NCI-H82 treated with DMSO at 0.1 percent for 48 hours (cell line): Measurements from ENCODE around the gene PPP1R3G.
A peak's percentile ranks its signal among the peaks of the same experiment; 100 is the strongest.
"Not testable (repeated sequence)": the region's sequence is repeated elsewhere in the genome, so short reads cannot be mapped to it uniquely, and the experiment has no call there.

Experiments
- DNase-seq: peaks from one replicate; lab custom pipeline; 2025; ENCODE audit not compliant: unreplicated experiment; lab: John Stamatoyannopoulos, UW

The PPP1R3G gene

DNA sequence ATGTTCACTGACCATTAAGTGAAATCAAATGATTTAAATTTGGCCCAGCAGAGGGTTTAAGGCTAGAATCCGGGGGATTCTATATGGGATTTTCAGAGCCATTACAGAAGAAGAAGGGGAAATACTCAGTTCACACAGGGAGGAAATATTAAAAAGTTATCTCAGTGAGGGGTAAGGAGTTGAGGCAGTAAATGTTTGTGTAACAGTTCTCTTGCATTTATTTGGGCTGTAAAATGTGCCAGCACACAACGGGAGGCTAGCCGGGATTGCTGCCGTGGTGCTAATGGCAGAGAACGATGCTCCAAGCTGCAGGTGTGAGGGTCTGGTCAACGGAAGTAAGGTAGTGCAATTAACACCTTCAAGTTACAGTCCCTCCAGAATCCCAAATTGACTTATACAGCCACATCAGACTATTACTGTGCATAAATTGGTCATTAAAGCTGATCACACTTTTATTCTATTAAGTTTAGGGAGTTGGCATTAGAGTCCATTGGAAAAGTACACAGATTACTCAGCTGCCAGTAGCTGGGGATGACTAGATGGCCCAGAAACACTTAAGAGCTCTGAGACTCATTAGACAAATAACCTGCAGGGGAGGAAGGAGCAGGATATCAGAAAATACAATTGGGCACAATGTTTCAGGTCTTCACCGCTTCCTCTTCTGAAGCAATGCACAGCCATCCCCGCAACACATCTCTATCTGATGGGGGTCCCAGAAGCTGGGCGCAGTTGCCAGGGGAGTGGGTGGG lies 31.3 kb downstream of the PPP1R3G start:
- no peak for DNase-seq

DNA sequence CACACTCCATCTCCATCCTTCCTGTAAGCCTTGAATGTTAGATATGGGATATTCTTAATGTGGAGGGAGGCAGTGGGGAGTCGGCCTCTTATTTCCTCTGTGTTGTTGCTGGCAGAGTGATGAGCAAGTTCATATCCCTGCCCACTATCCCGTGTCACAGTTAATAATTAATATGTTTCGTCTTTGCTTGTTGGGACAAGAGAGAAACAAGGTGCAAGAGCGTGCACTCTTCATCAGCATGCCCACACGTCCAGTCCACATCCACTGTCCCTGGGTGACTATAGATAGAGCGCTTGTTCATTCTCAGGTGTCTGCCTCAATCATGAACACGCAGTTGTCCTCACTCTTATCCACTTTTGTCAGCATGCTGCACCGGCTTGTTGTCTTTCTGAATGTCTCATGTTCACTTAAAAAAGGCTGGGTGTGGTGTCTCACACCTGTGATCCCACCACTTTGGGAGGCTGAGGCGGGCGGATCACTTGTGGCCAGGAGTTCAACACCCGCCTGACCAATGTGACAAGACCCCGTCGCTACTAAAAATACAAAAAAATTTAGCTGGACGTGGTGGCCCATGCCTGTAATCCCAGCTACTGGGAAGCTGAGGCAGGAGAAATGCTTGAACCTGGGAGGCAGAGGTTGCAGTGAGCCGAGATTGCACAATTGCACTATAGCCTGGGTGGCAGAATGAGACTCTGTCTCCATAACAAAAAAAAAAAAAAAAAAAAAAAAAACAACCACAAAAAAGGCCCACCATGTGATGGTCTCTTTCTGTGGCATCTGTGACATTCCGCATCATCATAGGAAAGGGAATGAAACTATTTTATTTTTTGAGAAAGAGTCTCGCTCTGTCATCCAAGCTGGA lies 34.2 kb downstream of the PPP1R3G start:
- DNase-seq, result no peak

DNA sequence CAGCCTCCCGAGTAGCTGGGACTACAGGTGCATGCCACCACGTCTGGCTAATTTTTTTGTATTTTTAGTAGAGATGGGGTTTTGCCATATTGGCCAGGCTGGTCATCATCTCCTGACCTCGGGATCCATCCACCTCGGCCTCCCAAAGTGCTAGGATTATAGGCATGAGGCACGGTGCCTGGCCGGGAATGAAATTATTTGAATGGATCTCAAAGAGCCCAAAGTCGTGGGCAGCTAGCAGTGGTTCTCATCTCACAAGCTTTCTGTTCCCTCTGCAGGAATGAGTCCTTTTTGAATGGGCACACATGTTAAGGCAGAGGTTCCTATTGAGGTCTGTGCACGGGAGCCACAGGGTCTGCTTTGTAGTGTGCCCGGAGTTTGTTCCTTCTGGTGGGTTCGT lies 34.9 kb downstream of the PPP1R3G start:
- no peak for DNase-seq

DNA sequence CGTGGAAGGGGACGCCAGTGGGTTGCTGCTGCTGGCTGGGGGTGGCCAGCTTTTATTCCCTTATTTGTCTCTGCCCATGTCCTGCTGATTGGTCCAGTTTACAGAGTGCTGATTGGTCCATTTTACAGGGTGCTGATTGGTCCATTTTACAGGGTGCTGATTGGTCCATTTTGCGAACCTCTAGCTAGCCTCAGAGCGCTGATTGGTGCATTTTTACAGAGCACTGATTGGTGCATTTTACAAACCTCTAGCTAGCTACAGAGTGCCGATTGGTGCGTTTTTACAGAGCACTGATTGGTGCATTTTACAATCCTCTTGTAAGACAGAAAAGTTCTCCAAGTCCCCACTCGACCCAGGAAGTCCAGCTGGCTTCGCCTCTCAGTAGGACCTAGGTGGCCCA lies 35.4 kb downstream of the PPP1R3G start:
- DNase-seq, result not testable (repeated sequence)

DNA sequence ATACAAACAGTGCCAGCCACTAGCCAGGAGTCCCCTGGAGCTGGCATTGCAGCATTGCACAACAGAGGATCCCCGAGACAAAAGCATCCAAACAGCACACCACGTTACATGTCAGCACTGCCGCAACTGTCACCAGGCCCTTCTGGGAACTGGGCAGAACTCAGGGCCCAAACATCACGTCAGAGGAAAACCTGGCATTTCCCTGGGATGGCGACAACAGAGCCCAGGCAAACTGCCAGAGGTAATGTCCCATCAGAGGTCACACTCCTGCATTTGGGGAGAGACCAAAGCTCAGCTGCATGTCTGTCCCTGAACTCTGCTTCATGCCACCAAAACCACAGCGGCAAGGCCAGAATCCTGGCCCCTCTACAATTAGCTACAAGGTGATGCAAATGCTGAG lies 36.3 kb downstream of the PPP1R3G start:
- DNase-seq, result no peak

DNA sequence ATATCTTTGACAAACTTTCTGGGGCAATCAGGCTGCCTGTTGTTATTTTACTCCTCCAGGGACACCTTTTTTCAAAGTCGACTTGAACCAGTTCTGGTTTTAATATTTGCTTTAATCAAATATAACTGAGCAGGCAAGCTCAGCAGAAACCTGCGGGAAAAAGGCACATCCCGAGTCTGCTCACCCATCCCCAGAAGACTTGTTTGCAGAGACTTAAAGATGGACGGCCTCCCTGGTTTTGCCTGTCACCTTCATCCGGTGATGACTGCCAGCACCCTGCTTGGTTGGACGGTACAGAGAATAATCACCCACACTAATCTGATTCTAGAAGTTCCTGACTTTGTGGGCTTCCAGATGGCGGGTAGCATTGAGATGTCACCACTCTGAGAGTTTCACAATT lies 36.8 kb downstream of the PPP1R3G start:
- DNase-seq, result no peak

DNA sequence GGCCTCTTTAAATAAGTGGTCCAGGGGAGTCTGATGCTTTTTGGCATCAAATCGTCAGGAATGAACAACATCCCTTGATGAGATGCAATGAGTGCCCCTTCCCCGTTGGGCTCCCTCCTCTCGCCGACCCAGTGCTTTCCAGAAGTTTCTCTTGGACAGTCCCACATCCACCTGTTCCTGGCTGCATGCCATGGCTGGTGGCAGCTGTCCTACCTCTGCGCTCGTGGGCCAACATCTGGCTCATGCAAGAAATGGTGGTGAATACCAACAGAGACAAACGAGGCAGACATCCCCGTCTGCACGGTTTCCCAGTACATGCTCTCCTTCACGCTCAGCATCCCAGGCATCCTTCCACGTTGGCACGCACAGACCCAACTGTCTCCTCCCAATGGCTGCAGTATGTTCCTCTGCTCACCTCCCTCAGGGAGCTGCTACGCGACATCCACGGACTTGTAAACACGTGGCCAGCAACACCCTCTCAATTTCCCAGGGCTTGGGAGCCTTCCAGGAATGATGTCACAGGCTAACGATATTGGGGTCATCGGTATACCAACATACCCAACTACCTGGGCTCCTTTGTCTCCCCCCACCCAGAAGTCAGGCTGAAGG lies 37.5 kb downstream of the PPP1R3G start:
- no peak for DNase-seq

DNA sequence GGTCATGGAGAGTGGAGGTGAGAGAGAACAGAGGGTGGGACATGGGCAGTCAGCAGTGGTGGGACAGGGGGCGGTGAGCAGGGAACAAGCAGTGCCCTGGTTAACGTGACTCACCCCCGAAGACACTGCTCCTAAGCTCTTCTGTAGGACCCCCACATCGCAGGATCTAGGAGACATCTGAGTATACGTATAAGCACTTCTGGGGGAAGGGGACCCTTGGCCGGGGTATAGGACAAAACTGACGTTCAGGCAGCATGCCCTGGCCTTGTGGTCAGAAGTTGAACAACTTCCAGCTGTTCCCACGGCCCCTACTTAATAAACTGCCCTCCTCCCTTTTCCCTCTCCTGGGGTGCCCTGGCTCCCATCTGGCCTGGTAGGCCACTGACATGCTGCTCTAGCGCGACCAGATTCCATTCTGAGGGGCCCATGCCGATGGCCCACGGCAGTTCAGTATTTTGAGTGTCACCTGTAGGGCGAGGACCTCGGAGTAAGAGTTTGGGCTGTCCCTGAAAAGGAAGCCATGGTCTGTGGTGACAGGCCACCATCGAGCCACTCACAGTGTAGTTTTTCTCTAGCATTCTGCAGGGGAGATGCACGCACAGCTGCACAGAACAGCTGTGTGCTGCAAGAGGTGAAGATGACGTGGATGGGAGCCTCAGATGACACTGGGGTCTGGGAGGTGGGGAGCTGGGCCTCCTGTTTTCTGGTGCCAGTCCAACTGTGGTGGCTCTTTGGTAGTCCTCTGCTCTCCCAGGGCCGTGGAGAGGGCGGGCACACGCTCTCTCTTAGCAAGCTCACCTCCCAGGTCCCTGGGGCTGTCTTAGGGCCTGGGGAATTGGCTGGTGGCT lies 38.4 kb downstream of the PPP1R3G start:
- DNase-seq, result no peak

DNA sequence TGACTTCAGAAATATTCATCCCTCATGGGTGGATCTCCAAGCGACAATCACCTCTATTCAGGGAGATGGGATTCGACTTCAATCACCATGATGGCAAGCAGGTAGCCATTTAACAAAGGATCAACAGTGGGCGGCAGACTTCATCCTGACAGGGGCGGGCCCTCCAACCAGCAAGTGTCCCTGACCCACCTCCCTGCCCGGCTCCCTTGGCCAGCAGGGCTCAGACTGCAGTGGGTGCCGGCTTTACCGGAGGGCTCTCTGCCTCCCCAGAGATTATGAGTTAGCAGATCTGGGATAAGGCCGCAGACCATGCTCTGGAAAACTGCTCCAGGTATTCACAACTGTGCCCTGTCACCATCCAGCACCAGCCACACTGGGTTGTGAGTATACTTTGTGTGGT lies 39.4 kb downstream of the PPP1R3G start:
- DNase-seq, result no peak

DNA sequence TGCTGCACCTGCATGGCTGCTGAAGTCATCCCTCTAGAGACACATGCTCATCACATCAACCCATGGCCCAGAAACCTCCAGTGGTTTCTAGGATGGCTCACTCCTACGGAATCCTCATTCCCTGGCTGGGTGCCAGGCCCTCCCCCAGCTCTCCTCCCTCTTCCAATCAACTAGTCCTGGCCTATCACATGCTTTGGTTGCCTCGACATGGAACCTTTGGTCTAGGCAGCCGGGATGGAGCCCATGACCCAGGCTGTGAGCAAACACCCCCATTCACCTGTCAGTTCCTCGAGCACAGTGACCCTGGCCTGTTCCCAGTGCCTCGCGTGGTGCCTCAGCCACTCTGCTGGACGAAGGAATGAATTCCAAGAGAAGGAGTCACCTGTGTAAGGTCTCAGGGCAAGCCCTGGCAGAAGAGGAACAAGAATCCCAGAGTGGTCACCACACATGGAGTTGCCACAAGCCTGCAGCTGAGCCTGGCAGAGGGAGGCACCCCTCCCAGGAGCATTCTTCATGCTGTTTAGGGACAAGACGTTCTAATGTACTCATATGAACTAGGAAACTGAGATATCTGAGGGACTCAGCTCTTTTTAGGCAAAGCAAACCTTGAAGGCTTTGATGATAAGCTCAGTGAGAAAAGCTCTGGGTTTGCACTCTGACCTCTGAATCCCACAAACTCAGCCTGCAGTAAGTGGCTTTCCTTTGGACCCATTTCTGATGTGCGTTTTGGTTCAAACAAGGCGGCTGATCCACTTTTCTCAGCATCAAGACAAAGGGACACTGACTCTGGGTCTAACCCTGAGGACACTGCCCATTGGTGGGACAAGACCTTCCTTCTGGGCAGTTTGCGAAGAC lies 40.2 kb downstream of the PPP1R3G start:
- no peak for DNase-seq

DNA sequence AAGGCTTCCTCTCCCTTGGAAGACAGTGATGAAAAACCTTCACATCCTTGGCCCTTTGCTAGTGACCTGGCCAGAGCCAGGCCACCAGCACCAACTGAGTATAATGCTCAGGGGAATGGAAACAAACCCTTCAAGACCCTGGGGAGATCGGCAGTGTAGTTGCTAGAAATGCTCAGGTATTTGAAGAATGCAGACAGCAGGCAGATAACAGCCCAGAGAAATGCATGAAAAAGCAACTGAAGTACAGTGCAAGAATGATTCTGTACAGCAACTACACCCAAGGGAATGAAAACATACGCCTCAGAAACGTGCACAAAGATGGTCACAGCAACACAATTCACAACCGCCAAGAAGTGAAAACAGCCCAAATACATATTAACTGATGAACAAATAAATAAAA lies 41.1 kb downstream of the PPP1R3G start:
- no peak for DNase-seq

DNA sequence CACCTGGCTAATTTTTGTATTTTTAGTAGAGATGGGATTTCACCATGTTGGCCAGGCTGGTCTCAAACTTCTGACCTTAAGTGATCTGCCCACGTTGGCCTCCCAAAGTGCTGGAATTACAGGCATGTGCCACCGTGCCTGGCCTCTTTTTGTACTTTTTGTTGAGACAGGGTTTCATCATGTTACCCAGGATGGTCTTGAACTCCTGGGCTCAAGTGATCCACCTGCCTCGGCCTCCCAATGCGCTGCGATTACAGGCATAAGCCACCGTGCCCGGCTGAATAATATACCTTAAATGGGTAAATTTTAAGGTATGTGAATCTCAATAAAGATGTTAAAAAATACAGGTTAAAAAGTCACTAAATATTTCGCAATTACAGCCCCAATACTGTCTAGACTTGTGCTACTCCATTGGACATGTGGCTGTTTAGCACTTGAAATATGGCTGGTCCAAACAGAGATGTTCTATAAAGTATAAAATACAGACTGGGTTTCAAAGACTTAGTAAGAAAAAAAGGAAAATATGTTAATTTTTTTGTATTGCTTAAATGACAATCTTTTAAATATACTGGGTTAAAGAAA lies 42.1 kb downstream of the PPP1R3G start:
- no peak for DNase-seq

DNA sequence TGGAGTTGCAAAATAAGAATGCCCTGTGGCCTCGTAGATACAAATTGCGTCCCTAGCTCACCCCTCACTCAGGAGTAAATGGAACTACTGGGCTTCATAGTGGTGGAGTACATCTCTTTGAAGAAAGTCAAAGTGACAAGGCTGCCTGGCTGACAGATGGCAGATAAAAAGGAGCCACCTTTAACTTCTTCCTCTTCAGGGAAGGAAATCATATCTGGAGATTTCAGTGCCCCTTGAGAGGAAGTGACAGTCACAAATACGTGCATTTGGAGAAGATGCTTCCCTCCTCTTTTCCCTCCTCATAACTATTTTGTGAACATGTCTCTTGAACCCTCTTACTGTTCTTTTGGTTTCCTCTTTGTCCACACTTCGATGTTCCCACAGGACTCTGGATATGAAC lies 43.2 kb downstream of the PPP1R3G start:
- DNase-seq, result no peak

DNA sequence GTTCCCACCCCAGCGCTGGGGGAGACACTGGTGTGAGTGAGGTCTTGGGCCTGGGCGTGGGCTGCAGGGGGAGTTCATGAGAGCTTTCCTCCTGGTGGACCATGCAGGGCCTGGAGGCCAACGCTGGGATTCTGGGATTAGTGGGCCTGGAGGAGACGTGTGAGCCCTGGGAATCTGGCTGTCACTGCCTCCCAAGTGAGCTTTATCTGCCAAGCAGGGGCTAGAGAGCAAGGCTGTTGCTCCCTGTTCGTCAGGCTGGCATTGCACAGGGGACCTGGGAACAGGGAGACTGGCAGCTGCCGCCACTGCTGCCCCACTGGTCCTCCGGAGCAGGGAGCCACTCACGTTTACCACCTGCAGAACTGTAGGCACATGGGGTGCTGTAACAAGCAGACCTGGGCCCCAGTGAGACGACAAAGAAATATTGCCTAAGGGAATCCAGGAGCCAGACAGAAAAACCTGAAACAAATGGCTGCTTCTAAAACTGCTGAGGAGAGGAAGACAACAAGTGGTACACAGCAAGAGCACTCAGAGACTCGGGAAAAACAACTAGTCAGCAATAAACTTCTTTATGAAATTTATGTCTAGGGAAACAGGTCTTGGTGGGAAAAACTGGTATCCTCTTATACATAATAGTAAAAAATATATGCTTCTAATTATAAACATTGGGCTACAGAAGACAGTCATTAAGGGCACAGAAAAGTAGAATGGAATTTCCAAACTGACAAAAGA lies 45.2 kb downstream of the PPP1R3G start:
- no peak for DNase-seq

DNA sequence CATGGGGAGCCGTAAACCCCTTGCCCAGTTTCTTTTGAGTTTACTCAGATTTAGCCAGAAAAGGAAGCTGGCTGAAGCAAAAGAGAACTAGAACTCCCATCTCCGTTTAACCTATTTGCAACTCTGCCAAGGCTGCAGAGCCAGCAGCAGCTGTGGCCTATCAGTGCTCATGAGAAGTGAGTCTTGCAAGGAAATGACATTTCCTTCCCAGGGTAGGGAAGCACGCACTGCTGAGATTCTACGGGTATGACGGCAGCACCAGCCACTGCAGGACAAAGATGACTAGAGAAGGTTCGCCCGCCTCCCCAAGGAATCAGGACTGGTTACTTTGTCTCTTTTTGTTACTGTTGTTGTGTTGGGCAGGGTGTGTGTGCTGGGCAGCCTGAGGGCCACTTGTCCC lies 47.6 kb downstream of the PPP1R3G start:
- no peak for DNase-seq

DNA sequence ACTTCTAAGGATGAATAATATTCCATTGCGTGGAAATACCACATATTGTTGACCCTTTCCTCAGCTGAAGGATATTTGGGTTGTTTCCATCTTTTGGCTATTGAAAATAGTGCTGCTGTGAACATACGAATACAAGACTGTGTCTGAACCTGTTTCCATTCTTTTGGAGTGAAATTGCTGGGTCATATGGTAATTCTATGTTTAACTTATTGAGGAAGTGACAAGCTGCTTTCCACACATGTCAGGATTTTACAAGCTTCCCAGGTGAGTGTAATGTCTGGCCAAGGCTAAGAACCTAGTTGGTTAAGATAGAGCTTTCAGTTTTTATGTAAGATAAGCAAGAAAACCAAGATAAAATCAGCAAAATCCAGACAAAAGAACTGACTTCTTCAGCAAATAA lies 48.8 kb downstream of the PPP1R3G start:
- DNase-seq, result no peak

DNA sequence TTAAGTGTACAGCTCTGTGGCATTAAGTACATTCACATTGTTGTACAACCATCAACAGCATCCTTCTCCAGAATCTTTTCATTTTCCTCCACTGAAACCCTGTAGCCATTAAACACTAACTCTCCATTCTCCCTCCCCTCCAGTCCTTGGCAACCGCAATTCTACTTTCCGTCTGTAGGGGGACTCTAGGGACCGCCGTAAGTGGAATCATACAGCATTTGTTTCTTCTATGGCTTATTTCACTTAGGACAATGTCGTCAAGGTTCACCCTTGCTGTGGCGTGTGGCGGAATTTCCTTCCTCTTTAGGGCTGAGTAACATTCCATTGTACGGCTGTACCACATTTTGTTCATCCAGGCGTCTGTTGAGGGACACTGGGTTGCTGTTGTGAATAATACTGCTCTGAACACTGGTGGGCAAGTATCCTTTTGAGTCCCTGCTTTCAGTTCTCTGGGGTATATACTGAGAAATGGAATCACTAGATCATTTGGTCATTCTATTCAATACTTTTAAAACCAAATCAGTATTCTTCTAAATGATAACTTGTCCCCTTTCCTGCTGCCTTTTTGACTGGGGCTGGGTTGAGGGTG lies 50.7 kb downstream of the PPP1R3G start:
- peak; percentile 33 for DNase-seq

DNA sequence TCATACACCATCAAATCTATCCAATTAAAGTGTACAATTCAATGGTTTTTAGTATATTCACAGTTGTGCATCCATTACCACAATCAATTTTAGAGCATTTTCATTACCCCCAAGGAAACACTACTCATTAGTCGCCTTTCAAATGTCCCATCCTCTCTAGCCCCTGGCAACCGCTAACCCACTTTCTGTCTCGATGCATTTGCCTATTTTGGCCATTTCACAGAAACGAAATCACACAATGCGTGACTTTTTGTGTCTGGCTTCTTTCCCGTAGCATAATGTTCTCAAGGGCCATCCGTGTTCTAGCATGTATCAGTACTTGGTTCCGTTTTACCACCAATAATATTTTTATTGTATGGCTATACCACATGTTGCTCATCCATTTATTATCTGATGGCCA lies 51.7 kb downstream of the PPP1R3G start:
- no peak for DNase-seq
